KOPT-K1 (cell line): ENCODE measurements around the gene KDM2A.

Experiments
- H3K27ac ChIP-seq: fragments of 200-600 bp; sonication (generic); 2 replicates; pipeline ENCODE4 v1.5.1; 2016; ENCODE audit warnings: antibody characterized with exemption, mild to moderate bottlenecking, low read depth, low read length; ENCODE audit not compliant: poor library complexity, severe bottlenecking
- H3K36me3 ChIP-seq: fragments of 200-600 bp; sonication (generic); 2 replicates; pipeline ENCODE4 v1.5.1; 2017; ENCODE audit warnings: antibody characterized with exemption, mild to moderate bottlenecking, low read length, moderate library complexity; ENCODE audit not compliant: insufficient read depth
- H3K9me3 ChIP-seq: fragments of 200-600 bp; sonication (generic); 2 replicates; pipeline ENCODE4 v1.5.1; 2017; ENCODE audit warnings: antibody characterized with exemption, low read length, mild to moderate bottlenecking; ENCODE audit not compliant: insufficient read depth, poor library complexity, severe bottlenecking

Gene KDM2A

DNA sequence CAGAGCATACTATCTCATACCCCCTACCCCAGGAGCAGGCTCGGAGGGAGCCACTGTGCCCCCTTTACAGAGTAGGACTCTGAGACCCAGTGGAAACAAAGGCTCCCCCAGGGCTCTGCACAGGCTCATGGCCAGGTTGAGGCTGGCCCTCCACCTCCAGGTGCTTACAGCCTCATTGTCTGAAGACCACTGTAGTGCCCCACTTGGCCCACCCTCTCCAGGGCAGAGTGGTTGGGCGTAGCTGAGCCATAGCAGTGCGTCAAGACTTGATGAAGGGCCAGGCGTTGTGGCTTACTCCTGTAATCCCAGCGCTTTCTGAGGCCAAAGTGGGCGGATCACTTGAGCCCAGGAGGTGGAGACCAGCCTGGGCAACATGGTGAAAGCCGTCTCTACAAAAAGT is 171.7 kb downstream of the KDM2A start:
- Histone ChIP-seq H3K27ac (peak overlapping the region; percentile 100), H3K36me3 (peaks cover 73% of the 10 kb centered on the region), H3K9me3 (peaks cover 16% of the 10 kb centered on the region)

- Histone ChIP-seq H3K9me3 (peaks cover 22% of the 10 kb centered on the region), H3K36me3 (peaks cover 73% of the 10 kb centered on the region), H3K27ac (no peak overlapping the region)
Observed at GRCh38 chr11:67291481-67292381, 172.7 kb downstream of the KDM2A start.

DNA sequence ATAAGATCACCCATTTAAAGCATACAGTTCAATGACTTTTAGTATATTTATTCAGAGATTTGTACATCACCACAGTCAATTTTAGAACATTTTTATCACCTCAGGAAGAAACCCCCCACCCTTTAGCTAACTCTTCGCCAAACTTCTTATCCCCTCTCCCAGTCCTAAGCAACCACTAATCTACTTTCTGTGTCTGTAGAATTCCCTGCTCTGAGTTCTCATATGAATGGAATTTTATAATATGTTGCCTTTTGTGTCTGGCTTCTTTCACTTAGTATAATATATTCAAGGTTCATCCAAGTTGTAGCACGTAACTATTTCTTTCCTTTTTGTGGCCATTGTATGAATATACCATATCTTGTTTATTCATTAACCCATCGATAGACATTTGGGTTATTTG is 173.6 kb downstream of the KDM2A start:
- peaks cover 22% of the 10 kb centered on the region for H3K9me3 ChIP-seq
- peaks cover 75% of the 10 kb centered on the region for H3K36me3 ChIP-seq
- H3K27ac ChIP-seq = no peak overlapping the region

GRCh38 chr11:67293090-67293489 is 174.0 kb downstream of the KDM2A start:
- Histone ChIP-seq H3K27ac (no peak overlapping the region), H3K36me3 (peaks cover 79% of the 10 kb centered on the region), H3K9me3 (peaks cover 22% of the 10 kb centered on the region)

GRCh38 chr11:67295846-67296245 is 176.8 kb downstream of the KDM2A start:
- no peak overlapping the region for H3K27ac ChIP-seq
- H3K9me3 ChIP-seq = peaks cover 22% of the 10 kb centered on the region
- H3K36me3 ChIP-seq = peaks cover 98% of the 10 kb centered on the region

DNA sequence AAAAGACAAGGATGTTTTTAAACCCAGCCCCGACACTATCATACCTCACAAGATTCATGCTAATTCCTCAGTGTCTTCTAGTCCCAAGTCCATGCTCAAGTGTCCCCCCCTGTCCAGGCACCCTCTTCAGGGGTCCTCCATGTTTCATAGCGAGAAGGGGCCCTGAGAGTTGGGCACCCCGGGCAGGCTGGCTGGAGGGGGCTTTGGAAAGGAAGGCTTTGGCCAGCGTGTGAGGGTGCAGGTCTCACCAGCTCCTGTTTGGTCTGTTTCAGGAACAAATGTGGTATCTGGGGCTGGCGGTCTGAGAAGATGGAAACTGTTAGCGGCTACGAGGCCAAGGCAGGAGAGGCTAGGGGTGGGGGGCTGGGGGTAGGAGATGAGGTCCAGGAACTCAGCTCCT is 179.7 kb downstream of the KDM2A start:
- no peak overlapping the region for H3K27ac ChIP-seq
- H3K36me3 ChIP-seq = peaks cover 95% of the 10 kb centered on the region

DNA sequence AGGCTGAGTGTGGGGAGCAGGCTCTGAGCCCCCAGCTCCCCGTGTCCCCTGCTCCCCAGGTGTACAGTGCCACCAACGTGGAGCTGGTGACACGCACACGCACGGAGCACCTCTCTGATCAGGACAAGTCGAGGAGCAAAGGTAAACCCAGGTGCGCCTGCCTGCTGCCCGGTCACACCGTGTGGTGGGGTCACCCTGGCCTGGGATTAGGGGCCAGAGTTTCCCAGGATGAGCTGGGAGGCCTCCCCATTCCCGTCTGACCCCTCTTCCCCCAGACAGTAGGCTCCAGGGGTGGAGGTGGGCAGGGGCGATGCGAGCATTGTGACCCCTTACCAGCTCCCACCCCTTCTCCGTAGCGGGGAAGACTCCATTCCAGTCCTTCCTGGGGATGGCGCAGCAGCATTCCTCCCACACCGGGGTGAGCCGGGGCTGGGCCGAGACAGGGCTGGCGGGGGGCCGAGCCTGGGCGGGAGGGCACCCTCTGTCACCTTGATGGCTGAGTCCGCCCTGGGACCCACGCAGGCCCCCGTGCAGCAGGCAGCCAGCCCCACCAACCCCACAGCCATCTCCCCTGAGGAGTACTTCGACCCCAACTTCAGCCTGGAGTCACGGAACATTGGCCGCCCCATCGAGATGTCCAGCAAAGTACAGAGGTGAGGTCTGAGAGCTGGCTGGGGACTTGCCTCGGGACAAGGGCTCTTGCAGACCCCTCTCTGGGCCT is 180.6 kb downstream of the KDM2A start:
- Histone ChIP-seq H3K9me3 (peaks cover 18% of the 10 kb centered on the region), H3K36me3 (peaks cover 87% of the 10 kb centered on the region), H3K27ac (no peak overlapping the region)

More for the DNA sequence above, 179.7 kb downstream of the KDM2A start:
- peaks cover 22% of the 10 kb centered on the region for H3K9me3 ChIP-seq

- Histone ChIP-seq H3K27ac (no peak overlapping the region), H3K9me3 (peaks cover 11% of the 10 kb centered on the region), H3K36me3 (peaks cover 80% of the 10 kb centered on the region)
Observed at GRCh38 chr11:67300256-67300755, 181.2 kb downstream of the KDM2A start.

GRCh38 chr11:67300756-67301312 is 181.8 kb downstream of the KDM2A start:
- H3K27ac ChIP-seq = no peak overlapping the region
- peaks cover 75% of the 10 kb centered on the region for H3K36me3 ChIP-seq
- peaks cover 6% of the 10 kb centered on the region for H3K9me3 ChIP-seq

DNA sequence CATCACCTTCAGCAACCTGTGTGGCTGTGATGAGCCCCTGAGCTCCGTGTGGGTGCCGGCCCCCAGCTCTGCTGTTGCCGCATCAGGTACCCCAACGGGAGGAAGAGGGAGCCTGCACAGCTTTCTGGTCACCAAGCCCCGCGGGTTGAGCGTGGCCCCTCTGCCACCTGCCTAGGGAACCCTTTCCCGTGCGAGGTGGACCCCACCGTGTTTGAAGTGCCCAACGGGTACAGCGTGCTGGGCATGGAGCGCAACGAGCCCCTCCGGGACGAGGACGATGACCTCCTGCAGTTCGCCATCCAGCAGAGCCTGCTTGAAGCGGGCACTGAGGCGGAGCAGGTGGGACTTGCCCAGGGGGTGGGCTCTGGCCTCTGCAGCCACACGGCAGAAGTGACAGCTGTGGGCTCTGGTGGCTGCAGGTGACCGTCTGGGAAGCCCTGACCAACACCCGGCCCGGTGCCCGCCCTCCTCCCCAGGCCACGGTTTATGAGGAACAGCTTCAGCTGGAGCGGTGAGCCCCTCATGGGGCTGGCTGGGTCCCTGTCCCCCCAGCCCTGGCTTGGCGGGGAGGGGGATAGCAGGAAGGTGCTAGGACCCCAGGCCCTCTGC is 182.4 kb downstream of the KDM2A start:
- no peak overlapping the region for H3K27ac ChIP-seq
- H3K9me3 ChIP-seq = peaks cover under 1% of the 10 kb centered on the region

GRCh38 chr11:67301951-67302516 is 183.0 kb downstream of the KDM2A start:
- H3K9me3 ChIP-seq = no peaks in the 10 kb centered on the region
- H3K36me3 ChIP-seq = peaks cover 67% of the 10 kb centered on the region
- no peak overlapping the region for H3K27ac ChIP-seq

More for the DNA sequence above, 182.4 kb downstream of the KDM2A start:
- H3K36me3 ChIP-seq = peaks cover 69% of the 10 kb centered on the region

DNA sequence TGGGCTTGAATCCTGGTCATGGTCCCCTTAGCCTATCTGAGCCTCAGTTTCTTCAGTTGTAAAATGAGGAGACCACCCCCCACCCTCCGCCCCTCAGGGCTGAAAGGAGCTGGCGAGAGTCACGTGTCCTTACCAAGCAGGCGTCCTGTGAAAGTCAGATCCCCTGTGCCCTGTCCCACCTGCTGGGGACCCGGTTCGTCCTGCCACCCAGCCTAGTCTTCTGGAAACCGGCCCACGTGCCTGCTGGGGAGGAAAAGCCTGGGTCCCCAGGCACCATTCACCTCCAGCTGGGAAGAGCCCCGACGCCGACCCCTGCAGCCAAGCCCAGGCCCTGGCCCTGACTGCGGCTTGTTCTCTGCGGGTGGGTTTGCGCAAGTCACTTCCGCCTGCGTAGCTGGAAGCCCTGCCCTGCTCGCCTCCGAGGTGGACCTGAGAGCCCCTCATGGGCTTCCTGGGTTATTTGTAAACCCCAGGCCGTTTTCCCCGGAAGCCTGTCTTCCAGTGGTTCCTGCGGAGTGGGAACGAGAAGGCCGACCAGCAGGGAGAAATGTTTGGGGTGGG is 183.6 kb downstream of the KDM2A start:
- H3K27ac ChIP-seq = no peak overlapping the region
- peaks cover 69% of the 10 kb centered on the region for H3K36me3 ChIP-seq
- no peaks in the 10 kb centered on the region for H3K9me3 ChIP-seq

- H3K36me3 ChIP-seq = peaks cover 68% of the 10 kb centered on the region
Observed at GRCh38 chr11:67303132-67303834, 184.2 kb downstream of the KDM2A start, which contains the start of gene SSH3. Gene SSH3 (plus strand): TSS chr11:67303530. CDS start chr11:67303626, 96 bp downstream.

More at GRCh38 chr11:67303132-67303834, 184.2 kb downstream of the KDM2A start, which contains the start of gene SSH3:
- no peak within 1 kb of the TSS for H3K27ac ChIP-seq
- H3K9me3 ChIP-seq = no peaks in the 10 kb centered on the region
